Muscle layer of duodenum (tissue), 2 donors: Measurements from ENCODE around the gene SAP30L.

Experiments
- H3K27ac ChIP-seq: one replicate; pipeline ENCODE4 v1.7.0; 2013; ENCODE audit warnings: mild to moderate bottlenecking, low read length
- H3K27me3 ChIP-seq: one replicate; pipeline ENCODE4 v1.7.0; 2013; ENCODE audit warnings: low read depth, mild to moderate bottlenecking, control low read depth, low read length
- H3K36me3 ChIP-seq, 2 donors: one replicate each; pipeline ENCODE4 v1.7.0; 2013; ENCODE audit warnings: low read length in 2 of 2, control low read depth in 1 of 2, mild to moderate bottlenecking in 1 of 2; ENCODE audit not compliant: insufficient read depth in 2 of 2, control insufficient read depth in 1 of 2
- H3K4me1 ChIP-seq, 2 donors: one replicate each; pipeline ENCODE4 v1.7.0; 2013; ENCODE audit warnings: low read length in 2 of 2, mild to moderate bottlenecking in 2 of 2, control low read depth in 1 of 2, moderate library complexity in 1 of 2; ENCODE audit not compliant: insufficient read depth in 2 of 2, control insufficient read depth in 1 of 2
- H3K4me3 ChIP-seq, 2 donors: one replicate each; pipeline ENCODE4 v1.7.0; 2013; ENCODE audit warnings: low read length in 2 of 2, low read depth in 1 of 2, mild to moderate bottlenecking in 1 of 2
- H3K9me3 ChIP-seq, 2 donors: one replicate each; pipeline ENCODE4 v1.7.0; 2013; ENCODE audit warnings: low read length in 2 of 2, control low read depth in 1 of 2, mild to moderate bottlenecking in 1 of 2; ENCODE audit not compliant: control insufficient read depth in 1 of 2
- donor health status: healthy.

The SAP30L gene

GRCh38 chr5:154421868-154422267 lies 23.9 kb upstream of the SAP30L start:
- peaks cover 24 to 30% of the 10 kb centered on the region in 2 donors for H3K36me3 ChIP-seq
- H3K9me3 ChIP-seq = no peaks in the 10 kb centered on the region
- no peaks in the 10 kb centered on the region for H3K27me3 ChIP-seq
- no peak overlapping the region for H3K27ac ChIP-seq
- no peak overlapping the region for H3K4me3 ChIP-seq
- H3K4me1 ChIP-seq = no peaks in the 10 kb centered on the region

GRCh38 chr5:154422298-154422697 lies 23.5 kb upstream of the SAP30L start:
- H3K4me3 ChIP-seq = no peak overlapping the region
- H3K4me1 ChIP-seq = no peaks in the 10 kb centered on the region
- H3K27me3 ChIP-seq = no peaks in the 10 kb centered on the region
- H3K27ac ChIP-seq = no peak overlapping the region
- H3K9me3 ChIP-seq = no peaks in the 10 kb centered on the region
- H3K36me3 ChIP-seq = peaks cover 19 to 26% of the 10 kb centered on the region in 2 donors

- Histone ChIP-seq H3K9me3 (no peaks in the 10 kb centered on the region), H3K4me3 (no peak overlapping the region), H3K36me3 (no peaks in the 10 kb centered on the region), H3K27ac (no peak overlapping the region), H3K4me1 (no peaks in the 10 kb centered on the region), H3K27me3 (no peaks in the 10 kb centered on the region)
Measured at GRCh38 chr5:154428208-154428607, 17.6 kb upstream of the SAP30L start.

- H3K9me3 ChIP-seq = no peaks in the 10 kb centered on the region
- no peaks in the 10 kb centered on the region for H3K4me1 ChIP-seq
- H3K36me3 ChIP-seq = no peaks in the 10 kb centered on the region
- no peaks in the 10 kb centered on the region for H3K27me3 ChIP-seq
- H3K27ac ChIP-seq = no peak overlapping the region
- H3K4me3 ChIP-seq = no peak overlapping the region
Measured at GRCh38 chr5:154429341-154429740, 16.5 kb upstream of the SAP30L start.

- Histone ChIP-seq H3K4me1 (no peaks in the 10 kb centered on the region), H3K27ac (no peak overlapping the region), H3K9me3 (no peaks in the 10 kb centered on the region), H3K27me3 (no peaks in the 10 kb centered on the region), H3K36me3 (no peaks in the 10 kb centered on the region), H3K4me3 (no peak overlapping the region)
Measured at GRCh38 chr5:154430466-154430865, 15.3 kb upstream of the SAP30L start.

GRCh38 chr5:154430961-154431630 lies 14.7 kb upstream of the SAP30L start:
- no peaks in the 10 kb centered on the region for H3K9me3 ChIP-seq
- H3K27ac ChIP-seq = no peak overlapping the region
- H3K36me3 ChIP-seq = peaks cover 4 to 6% of the 10 kb centered on the region in 2 donors
- no peaks in the 10 kb centered on the region for H3K27me3 ChIP-seq
- no peaks in the 10 kb centered on the region for H3K4me1 ChIP-seq
- no peak overlapping the region for H3K4me3 ChIP-seq

GRCh38 chr5:154435226-154435625 lies 10.6 kb upstream of the SAP30L start:
- H3K36me3 ChIP-seq = peaks cover 12 to 33% of the 10 kb centered on the region in 2 donors
- H3K4me1 ChIP-seq = no peaks in the 10 kb centered on the region
- no peak overlapping the region for H3K4me3 ChIP-seq
- no peak overlapping the region for H3K27ac ChIP-seq
- H3K9me3 ChIP-seq = no peaks in the 10 kb centered on the region
- H3K27me3 ChIP-seq = no peaks in the 10 kb centered on the region

GRCh38 chr5:154437281-154437965 lies 8.4 kb upstream of the SAP30L start:
- Histone ChIP-seq H3K4me1 (no peaks in the 10 kb centered on the region), H3K27me3 (no peaks in the 10 kb centered on the region), H3K9me3 (no peaks in the 10 kb centered on the region), H3K36me3 (peaks cover 21 to 45% of the 10 kb centered on the region in 2 donors), H3K4me3 (no peak overlapping the region), H3K27ac (no peak overlapping the region)

- Histone ChIP-seq H3K36me3 (peaks cover 22 to 46% of the 10 kb centered on the region in 2 donors), H3K9me3 (no peaks in the 10 kb centered on the region), H3K27me3 (no peaks in the 10 kb centered on the region), H3K27ac (no peak overlapping the region), H3K4me3 (no peak overlapping the region), H3K4me1 (peaks cover 0 to 9% of the 10 kb centered on the region in 2 donors)
Measured at GRCh38 chr5:154440540-154440939, 5.3 kb upstream of the SAP30L start.

- H3K4me3 ChIP-seq = no peak overlapping the region
- no peak overlapping the region for H3K27ac ChIP-seq
- H3K4me1 ChIP-seq = peaks cover 5 to 18% of the 10 kb centered on the region in 2 donors
- H3K9me3 ChIP-seq = no peaks in the 10 kb centered on the region
- H3K36me3 ChIP-seq = peaks cover 17 to 30% of the 10 kb centered on the region in 2 donors
- H3K27me3 ChIP-seq = no peaks in the 10 kb centered on the region
Measured at GRCh38 chr5:154442801-154443200, 3.0 kb upstream of the SAP30L start.

GRCh38 chr5:154444556-154445421 lies 1.0 kb upstream of the SAP30L start:
- Histone ChIP-seq H3K4me3 (peak overlapping the region; percentile 94 to 96), H3K9me3 (no peaks in the 10 kb centered on the region), H3K27ac (peak overlapping the region; percentile 87), H3K4me1 (peaks cover 5 to 37% of the 10 kb centered on the region in 2 donors), H3K27me3 (no peaks in the 10 kb centered on the region), H3K36me3 (peaks cover 10 to 17% of the 10 kb centered on the region in 2 donors)
